Uterus (tissue), 4 donors: ENCODE measurements around the gene STAC3. TPM values are rescaled to one million over a fixed set of nuclear protein-coding genes. Genes with fewer than 3 reads are reported as not detected.

Experiments
- DNase-seq, 2 donors: peaks; one replicate each; pipeline ENCODE4 v3.0.0-alpha.2; 2019 to 2020
- H3K27ac ChIP-seq, 2 donors: fragments of 200-600 bp; sonication (generic); 1 replicate in 1 of 2; 2 replicates in 1 of 2; pipeline ENCODE4 v1.5.1; 2016 to 2018
- H3K27me3 ChIP-seq, 2 donors: fragments of 200-600 bp; sonication (generic); one replicate each; pipeline ENCODE4 v1.5.1; 2018 to 2019; ENCODE audit warnings: control low read depth in 1 of 2
- H3K36me3 ChIP-seq, 2 donors: fragments of 200-600 bp; sonication (generic); one replicate each; pipeline ENCODE4 v1.5.1; 2019; ENCODE audit warnings: control low read depth in 1 of 2
- H3K4me1 ChIP-seq, 2 donors: fragments of 200-600 bp; sonication (generic); one replicate each; pipeline ENCODE4 v1.5.1; 2018 to 2019; ENCODE audit warnings: control low read depth in 1 of 2
- H3K4me3 ChIP-seq, 2 donors: fragments of 200-600 bp; sonication (generic); 1 replicate in 1 of 2; 2 replicates in 1 of 2; pipeline ENCODE4 v1.5.1; 2018 to 2019; ENCODE audit warnings: mild to moderate bottlenecking in 1 of 2
- H3K9me3 ChIP-seq, 2 donors: fragments of 200-600 bp; sonication (generic); one replicate each; pipeline ENCODE4 v1.5.1; 2019; ENCODE audit warnings: control low read depth in 1 of 2
- CTCF ChIP-seq, 4 experiments: fragments of 200-600 bp in 2 of 4; fragments of 450-650 bp in 2 of 4; sonication (generic) in 2 of 4; IDR thresholded peaks; one replicate each; pipeline ENCODE4 v1.5.1; 2016 to 2019; ENCODE audit warnings: antibody characterized with exemption in 4 of 4, mild to moderate bottlenecking in 2 of 4, moderate library complexity in 1 of 4
- POLR2A ChIP-seq, 2 donors: fragments of 450-650 bp; IDR thresholded peaks; one replicate each; pipeline ENCODE4 v1.6.1; 2016; ENCODE audit warnings: antibody characterized with exemption in 2 of 2, mild to moderate bottlenecking in 1 of 2, moderate library complexity in 1 of 2
- intact Hi-C: fragments of 100-400 bp; cut with DNase I; formaldehyde crosslinking; loops from one replicate; pipeline ENCODE4 v1.15.1; 2023; ENCODE audit warnings: low total_unique reads
- total RNA-seq, 4 donors: library from RNA; depleted of rRNA in 3 of 4; stranded (reverse); fragments of >200 nt in 3 of 4; gene quantifications; one replicate each; pipeline versions ENCODE4 v1.1.0 to v1.2.4, GENCODE V29; 2014 to 2023
- donor health status: DM: yes; HTN: yes; CAD: no.

The STAC3 gene
- total RNA-seq, 4 donors from 2014 or later = 1.0 to 2.8 TPM; not detected in 2

- no peaks in the 10 kb centered on the region for H3K4me1 ChIP-seq
- intact Hi-C loops = no loop called here
- no peak overlapping the region for H3K4me3 ChIP-seq
- DNase-seq = no peak
- H3K27me3 ChIP-seq = no peaks in the 10 kb centered on the region
- no peaks in the 10 kb centered on the region for H3K9me3 ChIP-seq
- no peaks in the 10 kb centered on the region for H3K36me3 ChIP-seq
- no peak for TF ChIP-seq CTCF (IDR thresholded peaks at IDR 0.05)
- no peak for TF ChIP-seq POLR2A (IDR thresholded peaks at IDR 0.05)
- H3K27ac ChIP-seq = no peak overlapping the region
Observed at GRCh38 chr12:57232156-57232756, 18.7 kb downstream of the STAC3 start.

GRCh38 chr12:57231276-57232021 lies 19.5 kb downstream of the STAC3 start:
- TF ChIP-seq POLR2A (IDR thresholded peaks at IDR 0.05) = no peak
- TF ChIP-seq CTCF (IDR thresholded peaks at IDR 0.05) = no peak
- H3K27ac ChIP-seq = no peak overlapping the region
- intact Hi-C loops = no loop called here
- no peaks in the 10 kb centered on the region for H3K27me3 ChIP-seq
- H3K4me1 ChIP-seq = peaks cover 0 to 6% of the 10 kb centered on the region in 2 donors
- no peaks in the 10 kb centered on the region for H3K36me3 ChIP-seq
- H3K4me3 ChIP-seq = no peak overlapping the region
- DNase-seq = no peak
- H3K9me3 ChIP-seq = no peaks in the 10 kb centered on the region

DNA sequence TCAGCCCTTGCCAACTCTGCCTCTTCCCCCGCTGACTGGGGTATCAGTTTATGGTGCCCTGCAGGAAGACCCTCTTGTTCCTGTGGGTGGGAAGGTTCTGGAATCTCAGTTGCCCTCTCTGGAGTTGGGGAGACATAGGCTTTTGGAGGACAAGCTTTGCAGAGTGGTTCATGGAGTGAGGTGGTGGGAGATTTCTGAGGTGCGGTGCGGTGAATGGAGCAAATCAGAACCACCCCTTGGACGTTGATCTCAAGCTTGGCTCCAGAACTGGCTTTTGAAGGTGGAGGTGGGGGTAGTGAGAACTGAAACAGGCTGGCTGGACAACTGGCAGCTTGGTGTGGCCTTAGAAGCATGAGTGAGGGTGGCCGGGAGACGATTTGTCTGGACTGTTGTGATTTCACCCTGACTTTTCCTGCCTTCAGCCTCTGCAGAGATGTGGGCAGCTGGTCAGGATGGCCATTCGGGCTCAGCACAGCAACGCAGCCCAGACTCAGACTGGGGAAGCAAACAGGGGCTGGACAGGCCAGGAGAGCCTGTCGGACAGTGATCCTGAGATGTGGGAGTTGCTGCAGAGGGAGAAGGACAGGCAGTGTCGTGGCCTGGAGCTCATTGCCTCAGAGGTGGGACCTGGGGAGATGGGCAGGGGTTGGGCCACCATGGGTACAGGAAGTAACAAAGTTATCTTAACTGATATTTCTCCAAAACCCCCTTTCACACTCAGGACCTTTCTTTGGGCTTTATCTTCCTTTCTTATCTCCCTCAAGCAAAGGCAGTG lies 20.4 kb downstream of the STAC3 start:
- intact Hi-C loops = no loop called here
- TF ChIP-seq CTCF (IDR thresholded peaks at IDR 0.05) = no peak
- TF ChIP-seq POLR2A (IDR thresholded peaks at IDR 0.05) = no peak
- peak overlapping the region in 1 of 2 donors; percentile 65 for H3K27ac ChIP-seq
- peaks cover 0 to 6% of the 10 kb centered on the region in 2 donors for H3K4me1 ChIP-seq
- H3K4me3 ChIP-seq = peak overlapping the region; percentile 48 to 63
- no peak for DNase-seq
- H3K9me3 ChIP-seq = no peaks in the 10 kb centered on the region
- H3K36me3 ChIP-seq = no peaks in the 10 kb centered on the region
- H3K27me3 ChIP-seq = no peaks in the 10 kb centered on the region

DNA sequence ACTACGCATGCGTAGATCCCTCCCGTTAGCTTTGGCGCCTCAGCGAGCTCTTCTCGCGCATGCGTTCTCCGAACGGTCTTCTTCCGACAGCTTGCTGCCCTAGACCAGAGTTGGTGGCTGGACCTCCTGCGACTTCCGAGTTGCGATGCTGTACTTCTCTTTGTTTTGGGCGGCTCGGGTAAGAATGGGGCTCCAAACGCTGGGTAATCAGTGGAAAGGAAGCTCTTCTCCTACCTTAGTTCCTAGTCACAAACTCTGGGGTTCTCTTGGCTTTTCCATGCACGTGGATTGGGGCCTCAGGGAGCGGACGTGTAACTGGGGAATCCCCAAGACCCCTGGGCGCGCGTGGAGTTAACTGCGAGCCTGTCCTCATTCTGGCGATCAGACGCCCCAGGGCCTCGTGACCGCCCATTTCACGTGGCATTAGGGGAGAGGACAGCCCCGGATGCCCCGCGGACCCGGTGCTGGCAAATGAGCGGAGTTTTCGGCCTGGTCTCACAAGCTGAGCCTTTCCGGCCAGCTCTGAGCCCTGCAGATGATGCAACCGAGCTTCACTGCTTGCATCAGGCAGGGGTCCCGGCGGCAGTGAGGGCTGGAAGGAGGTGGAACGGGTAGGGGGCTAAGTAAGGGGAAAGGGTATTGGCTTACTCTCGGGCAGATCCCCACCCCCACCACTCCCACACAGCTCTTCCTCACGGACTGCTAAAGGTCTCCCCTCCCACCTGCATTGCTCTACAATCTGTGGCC lies 21.2 kb downstream of the STAC3 start, which contains the start of gene SHMT2:
Gene SHMT2 (plus strand): TSS at position 78 of the 747 bp plus-strand sequence. CDS start 68 bp downstream, at position 146.
- intact Hi-C loops = no loop called here
- H3K4me1 ChIP-seq = peaks cover 0 to 6% of the 10 kb centered on the region in 2 donors
- peak within 1 kb of the TSS; percentile 50 to 65 for H3K27ac ChIP-seq
- H3K9me3 ChIP-seq = no peaks in the 10 kb centered on the region
- TF ChIP-seq POLR2A (IDR thresholded peaks at IDR 0.05) (peak; percentile 26 to 38), CTCF (IDR thresholded peaks at IDR 0.05) (peak in 2 of 4 experiments; percentile 5 to 44)
- DNase-seq = peak; percentile 94 to 95
- peaks cover 0 to 5% of the 10 kb centered on the region in 2 donors for H3K27me3 ChIP-seq
- H3K4me3 ChIP-seq = peak within 1 kb of the TSS; percentile 48 to 63
- H3K36me3 ChIP-seq = no peaks in the 10 kb centered on the region
